K562 (cell line): Measurements from ENCODE around the gene LRRC74B. TPM values are rescaled to one million over a fixed set of nuclear protein-coding genes. Genes with fewer than 3 reads are reported as not detected.

Source experiments
- CCAR2 ChIP-seq: fragments of 200-400 bp; formaldehyde crosslinking; IDR thresholded peaks from 2 replicates; pipeline ENCODE4 v1.6.1; 2017; ENCODE audit warnings: mild to moderate bottlenecking, low read depth, low read length
- E4F1 ChIP-seq: fragments of 250-450 bp; sonication (Bioruptor Pico); IDR thresholded peaks from 2 replicates; pipeline ENCODE4 v1.5.0; 2021; ENCODE audit warnings: mild to moderate bottlenecking, borderline replicate concordance
- GTF2A2 ChIP-seq: IDR thresholded peaks from 2 replicates; pipeline ENCODE4 v1.6.1; 2016; ENCODE audit warnings: mild to moderate bottlenecking, missing genetic modification characterization, missing compliant biosample characterization
- HDAC6 ChIP-seq: IDR thresholded peaks from 2 replicates; pipeline ENCODE4 v1.6.1; 2012; ENCODE audit warnings: low read depth, mild to moderate bottlenecking, control low read depth, inconsistent platforms, low read length, moderate library complexity
- MCM2 ChIP-seq: fragments of 450-650 bp; IDR thresholded peaks from 2 replicates; pipeline ENCODE4 v1.6.1; 2017; ENCODE audit warnings: low read depth, mild to moderate bottlenecking
- MEF2D ChIP-seq: conservative IDR thresholded peaks from 2 replicates; pipeline ENCODE4 v1.6.1; 2016; ENCODE audit warnings: low read depth, missing genetic modification characterization, missing compliant biosample characterization
- RBM14 ChIP-seq: fragments of 200-400 bp; formaldehyde crosslinking; IDR thresholded peaks from 2 replicates; pipeline ENCODE4 v1.6.1; 2018; ENCODE audit warnings: low read depth, mild to moderate bottlenecking, low read length, moderate library complexity, borderline replicate concordance; ENCODE audit not compliant: insufficient read depth
- SUPT5H ChIP-seq: fragments of 450-650 bp; IDR thresholded peaks from 2 replicates; pipeline ENCODE4 v1.6.1; 2016
- ZBTB1 ChIP-seq: sonication (generic); formaldehyde crosslinking; IDR thresholded peaks from 2 replicates; pipeline ENCODE4 v1.8.1; 2023; ENCODE audit warnings: missing genetic modification reagents, low read depth, mild to moderate bottlenecking, borderline replicate concordance
- ZBTB7A ChIP-seq: IDR thresholded peaks from 2 replicates; pipeline ENCODE4 v1.6.1; 2011; ENCODE audit warnings: low read depth, mild to moderate bottlenecking, low read length, moderate library complexity, borderline replicate concordance; ENCODE audit not compliant: control insufficient read depth
- ZBTB9 ChIP-seq: fragments of 450-650 bp; formaldehyde crosslinking; IDR thresholded peaks from 2 replicates; pipeline ENCODE4 v1.4.0; 2020; ENCODE audit warnings: mild to moderate bottlenecking, moderate library complexity
- ZNF124 ChIP-seq: sonication (generic); formaldehyde crosslinking; IDR thresholded peaks from 2 replicates; pipeline ENCODE4 v1.8.1; 2022; ENCODE audit warnings: missing genetic modification reagents
- ZNF140 ChIP-seq: fragments of 250-450 bp; sonication (Bioruptor Pico); IDR thresholded peaks from 2 replicates; pipeline ENCODE4 v1.8.0; 2021; ENCODE audit warnings: moderate library complexity, mild to moderate bottlenecking, inconsistent platforms
- ZNF766 ChIP-seq: fragments of 200-800 bp; sonication (Bioruptor generic); conservative IDR thresholded peaks from 2 replicates; pipeline ENCODE4 v1.6.1; 2016; ENCODE audit warnings: missing genetic modification characterization, missing compliant biosample characterization
- polyA plus RNA-seq, 8 experiments: library from polyadenylated mRNA; depleted of rRNA in 4 of 8; stranded (reverse) in 5 of 8; unstranded in 3 of 8; fragments of >200 nt; fragmentation: Nextera tagmentation in 2 of 8; fragmentation: Illumina TruSeq in 1 of 8; extraction: Ambion mirVana in 2 of 8; extraction: Trizol in 1 of 8; gene quantifications; 2 replicates each; pipeline versions ENCODE4 v1.2.1 to v1.2.3, GENCODE V29; 2011 to 2014; ENCODE audit warnings: inconsistent platforms in 1 of 8, missing spikeins in 1 of 8
- total RNA-seq, 7 experiments: library from RNA; depleted of rRNA in 6 of 7; stranded (reverse); fragments of >200 nt in 6 of 7; fragmentation: Illumina TruSeq in 2 of 7; extraction: Trizol in 2 of 7; gene quantifications; 2 replicates each; pipeline versions ENCODE4 v1.2.1 to v1.2.3, GENCODE V29; 2011 to 2021; ENCODE audit warnings: low replicate concordance in 1 of 7
- TF ChIP-seq, protein P1 (sequence below), 2 experiments: fragments of 150-350 bp in 1 of 2; IDR thresholded peaks; 2 replicates each; pipeline ENCODE4 v1.6.1; 2012 to 2016; ENCODE audit warnings: low read depth in 2 of 2, low read length in 2 of 2, mild to moderate bottlenecking in 1 of 2, moderate library complexity in 1 of 2
- TF ChIP-seq, protein P2 (sequence below): sonication (generic); formaldehyde crosslinking; IDR thresholded peaks from 2 replicates; pipeline ENCODE4 v1.8.0; 2022; ENCODE audit warnings: mild to moderate bottlenecking, missing genetic modification reagents

The LRRC74B gene
- total and polyA plus RNA-seq, 9 of the 15 experiments (the other 6 are each of a cell fraction or from before 2014, with no cell fraction given), result not detected

DNA sequence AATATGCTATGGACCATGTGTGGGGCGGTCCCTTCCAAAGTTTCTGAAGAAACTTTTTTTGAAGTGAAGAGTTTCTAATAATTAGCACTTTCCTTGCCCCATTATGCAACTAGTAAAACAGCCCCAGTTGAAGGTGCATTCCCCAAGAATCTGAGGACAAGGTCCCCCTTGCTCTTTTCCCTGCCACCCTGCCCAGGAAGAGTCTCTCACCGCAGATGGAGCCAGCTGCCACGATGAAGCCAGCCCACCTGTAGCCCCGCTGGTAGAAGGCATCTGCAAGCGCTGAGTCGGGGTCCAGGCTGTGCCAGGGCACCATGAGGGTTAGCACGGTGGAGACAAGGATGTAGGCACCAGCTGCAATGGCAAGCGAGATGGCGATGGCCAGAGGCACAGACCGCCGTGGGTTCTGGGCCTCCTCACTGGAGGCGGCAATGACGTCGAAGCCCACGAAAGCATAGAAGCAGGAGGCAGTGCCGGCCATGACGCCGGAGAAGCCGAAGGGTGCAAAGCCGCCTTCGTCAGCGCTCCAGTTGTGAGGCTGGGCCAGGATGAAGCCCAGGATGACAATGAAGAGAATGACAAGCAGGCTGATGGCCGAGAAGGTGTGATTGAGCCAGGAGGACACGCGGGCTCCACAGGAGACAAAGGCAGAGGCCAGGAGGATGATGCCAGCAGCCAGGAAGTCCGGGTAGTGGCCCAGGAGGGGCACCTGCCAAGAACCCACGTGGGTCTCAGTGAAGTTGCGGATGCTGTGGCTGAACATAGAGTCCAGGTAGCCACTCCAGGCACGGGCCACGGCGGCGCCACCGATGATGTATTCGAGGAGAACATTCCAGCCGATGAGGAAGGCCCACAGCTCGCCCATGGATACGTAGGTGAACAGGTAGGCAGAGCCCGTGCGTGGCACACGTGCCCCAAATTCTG is 14.9 kb upstream of the LRRC74B start (continued):
- TF ChIP-seq E4F1 (CRISPR knock-in tag), result no peak
- no peak for TF ChIP-seq ZNF124 (CRISPR knock-in tag)
- TF ChIP-seq, protein P1, sequence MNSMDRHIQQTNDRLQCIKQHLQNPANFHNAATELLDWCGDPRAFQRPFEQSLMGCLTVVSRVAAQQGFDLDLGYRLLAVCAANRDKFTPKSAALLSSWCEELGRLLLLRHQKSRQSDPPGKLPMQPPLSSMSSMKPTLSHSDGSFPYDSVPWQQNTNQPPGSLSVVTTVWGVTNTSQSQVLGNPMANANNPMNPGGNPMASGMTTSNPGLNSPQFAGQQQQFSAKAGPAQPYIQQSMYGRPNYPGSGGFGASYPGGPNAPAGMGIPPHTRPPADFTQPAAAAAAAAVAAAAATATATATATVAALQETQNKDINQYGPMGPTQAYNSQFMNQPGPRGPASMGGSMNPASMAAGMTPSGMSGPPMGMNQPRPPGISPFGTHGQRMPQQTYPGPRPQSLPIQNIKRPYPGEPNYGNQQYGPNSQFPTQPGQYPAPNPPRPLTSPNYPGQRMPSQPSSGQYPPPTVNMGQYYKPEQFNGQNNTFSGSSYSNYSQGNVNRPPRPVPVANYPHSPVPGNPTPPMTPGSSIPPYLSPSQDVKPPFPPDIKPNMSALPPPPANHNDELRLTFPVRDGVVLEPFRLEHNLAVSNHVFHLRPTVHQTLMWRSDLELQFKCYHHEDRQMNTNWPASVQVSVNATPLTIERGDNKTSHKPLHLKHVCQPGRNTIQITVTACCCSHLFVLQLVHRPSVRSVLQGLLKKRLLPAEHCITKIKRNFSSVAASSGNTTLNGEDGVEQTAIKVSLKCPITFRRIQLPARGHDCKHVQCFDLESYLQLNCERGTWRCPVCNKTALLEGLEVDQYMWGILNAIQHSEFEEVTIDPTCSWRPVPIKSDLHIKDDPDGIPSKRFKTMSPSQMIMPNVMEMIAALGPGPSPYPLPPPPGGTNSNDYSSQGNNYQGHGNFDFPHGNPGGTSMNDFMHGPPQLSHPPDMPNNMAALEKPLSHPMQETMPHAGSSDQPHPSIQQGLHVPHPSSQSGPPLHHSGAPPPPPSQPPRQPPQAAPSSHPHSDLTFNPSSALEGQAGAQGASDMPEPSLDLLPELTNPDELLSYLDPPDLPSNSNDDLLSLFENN (IDR thresholded peaks at IDR 0.05; ENCODE audit: low read depth in 2 of 2, low read length in 2 of 2), result no peak
- TF ChIP-seq SUPT5H, result no peak
- TF ChIP-seq GTF2A2 (tag), result no peak
- 0 out of 2 replicates have a peak, but pooled peaks have one; percentile 36 for TF ChIP-seq MEF2D
- TF ChIP-seq ZNF766 (CRISPR knock-in tag), result no peak
- no peak for TF ChIP-seq ZNF140
- no peak for TF ChIP-seq ZBTB7A
- TF ChIP-seq, protein P2, sequence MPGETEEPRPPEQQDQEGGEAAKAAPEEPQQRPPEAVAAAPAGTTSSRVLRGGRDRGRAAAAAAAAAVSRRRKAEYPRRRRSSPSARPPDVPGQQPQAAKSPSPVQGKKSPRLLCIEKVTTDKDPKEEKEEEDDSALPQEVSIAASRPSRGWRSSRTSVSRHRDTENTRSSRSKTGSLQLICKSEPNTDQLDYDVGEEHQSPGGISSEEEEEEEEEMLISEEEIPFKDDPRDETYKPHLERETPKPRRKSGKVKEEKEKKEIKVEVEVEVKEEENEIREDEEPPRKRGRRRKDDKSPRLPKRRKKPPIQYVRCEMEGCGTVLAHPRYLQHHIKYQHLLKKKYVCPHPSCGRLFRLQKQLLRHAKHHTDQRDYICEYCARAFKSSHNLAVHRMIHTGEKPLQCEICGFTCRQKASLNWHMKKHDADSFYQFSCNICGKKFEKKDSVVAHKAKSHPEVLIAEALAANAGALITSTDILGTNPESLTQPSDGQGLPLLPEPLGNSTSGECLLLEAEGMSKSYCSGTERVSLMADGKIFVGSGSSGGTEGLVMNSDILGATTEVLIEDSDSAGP (CRISPR knock-in tag), result no peak
- TF ChIP-seq ZBTB9 (CRISPR knock-in tag), result 0 out of 2 replicates have a peak, but pooled peaks have one; percentile 56
- TF ChIP-seq MCM2, result no peak
- 0 out of 2 replicates have a peak, but pooled peaks have one; percentile 89 for TF ChIP-seq RBM14
- no peak for TF ChIP-seq HDAC6
- TF ChIP-seq ZBTB1 (CRISPR knock-in tag), result no peak
- no peak for TF ChIP-seq CCAR2
